AG10803 (cell line): ENCODE results near the gene ANKK1.
A peak's percentile ranks its signal among the peaks of the same experiment; 100 is the strongest.

Source experiments
- DNase-seq: peaks from one replicate; pipeline ENCODE4 v3.0.0; 2010; ENCODE audit warnings: low read depth
- H3K4me3 ChIP-seq: 2 replicates; pipeline ENCODE4 v1.5.1; 2011; ENCODE audit warnings: mild to moderate bottlenecking, low read length, control low read depth
- TF ChIP-seq, protein P1 (sequence below): conservative IDR thresholded peaks from 2 replicates; pipeline ENCODE4 v1.5.1; 2011; ENCODE audit warnings: mild to moderate bottlenecking, low read length, control low read depth, inconsistent platforms

ANKK1 gene

DNA sequence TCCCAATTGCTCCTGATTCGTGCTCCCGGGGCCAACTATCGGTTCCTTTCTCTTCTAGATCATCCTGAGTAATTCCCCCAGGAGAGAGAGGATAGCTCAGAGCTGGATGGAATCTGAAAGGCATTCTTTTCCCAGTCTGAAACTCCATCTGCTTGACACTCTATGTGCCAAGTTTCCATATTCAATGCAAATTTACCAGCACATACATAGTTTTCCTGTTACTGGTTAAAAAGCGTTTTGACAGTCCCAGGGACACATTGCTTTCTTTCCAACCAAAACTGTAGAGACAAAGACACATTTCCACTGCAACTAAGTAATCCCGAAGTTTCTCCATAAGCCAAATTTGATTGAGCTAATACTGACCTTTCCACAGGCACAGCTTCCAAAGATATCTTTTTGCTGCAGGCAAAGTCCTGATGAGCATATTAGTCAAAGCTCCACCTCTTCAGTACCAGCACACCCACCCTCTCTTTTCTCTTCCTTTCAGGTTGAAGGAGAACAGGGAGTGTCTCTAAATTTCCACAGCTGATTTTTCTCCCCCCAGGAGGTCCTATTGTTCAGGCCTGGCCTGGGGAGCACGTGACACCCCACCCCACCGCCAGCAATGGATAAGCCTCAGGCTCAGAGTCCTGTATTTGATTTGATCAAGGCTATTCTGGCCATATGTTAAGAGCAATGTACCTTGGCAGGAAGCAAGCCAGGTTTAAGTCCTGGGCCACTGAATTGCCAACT is 9.7 kb upstream of the ANKK1 start:
- TF ChIP-seq, protein P1, sequence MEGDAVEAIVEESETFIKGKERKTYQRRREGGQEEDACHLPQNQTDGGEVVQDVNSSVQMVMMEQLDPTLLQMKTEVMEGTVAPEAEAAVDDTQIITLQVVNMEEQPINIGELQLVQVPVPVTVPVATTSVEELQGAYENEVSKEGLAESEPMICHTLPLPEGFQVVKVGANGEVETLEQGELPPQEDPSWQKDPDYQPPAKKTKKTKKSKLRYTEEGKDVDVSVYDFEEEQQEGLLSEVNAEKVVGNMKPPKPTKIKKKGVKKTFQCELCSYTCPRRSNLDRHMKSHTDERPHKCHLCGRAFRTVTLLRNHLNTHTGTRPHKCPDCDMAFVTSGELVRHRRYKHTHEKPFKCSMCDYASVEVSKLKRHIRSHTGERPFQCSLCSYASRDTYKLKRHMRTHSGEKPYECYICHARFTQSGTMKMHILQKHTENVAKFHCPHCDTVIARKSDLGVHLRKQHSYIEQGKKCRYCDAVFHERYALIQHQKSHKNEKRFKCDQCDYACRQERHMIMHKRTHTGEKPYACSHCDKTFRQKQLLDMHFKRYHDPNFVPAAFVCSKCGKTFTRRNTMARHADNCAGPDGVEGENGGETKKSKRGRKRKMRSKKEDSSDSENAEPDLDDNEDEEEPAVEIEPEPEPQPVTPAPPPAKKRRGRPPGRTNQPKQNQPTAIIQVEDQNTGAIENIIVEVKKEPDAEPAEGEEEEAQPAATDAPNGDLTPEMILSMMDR = no peak
- peak; percentile 50 for DNase-seq
- no peak overlapping the region for H3K4me3 ChIP-seq

DNA sequence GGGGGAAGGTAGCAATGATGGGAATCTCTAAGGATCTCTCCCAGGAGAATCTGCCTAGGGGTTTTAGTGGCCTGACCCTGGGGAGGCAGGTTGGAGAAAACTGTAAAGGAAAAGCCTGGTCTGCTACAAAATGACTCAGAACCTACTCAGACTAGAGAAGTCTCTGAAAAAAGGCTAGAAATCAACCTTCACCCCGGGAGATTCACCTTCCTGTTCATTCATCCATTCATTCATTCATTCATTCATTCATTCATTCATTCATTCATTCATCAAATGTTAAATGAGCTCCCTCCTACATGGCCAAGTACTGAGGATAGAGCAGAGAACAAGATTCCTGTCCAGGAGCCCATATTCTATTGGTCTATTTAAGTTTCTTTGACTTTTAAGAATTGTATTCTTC is 8.9 kb upstream of the ANKK1 start:
- DNase-seq = no peak
- TF ChIP-seq, protein P1 = no peak
- H3K4me3 ChIP-seq = no peak overlapping the region

DNA sequence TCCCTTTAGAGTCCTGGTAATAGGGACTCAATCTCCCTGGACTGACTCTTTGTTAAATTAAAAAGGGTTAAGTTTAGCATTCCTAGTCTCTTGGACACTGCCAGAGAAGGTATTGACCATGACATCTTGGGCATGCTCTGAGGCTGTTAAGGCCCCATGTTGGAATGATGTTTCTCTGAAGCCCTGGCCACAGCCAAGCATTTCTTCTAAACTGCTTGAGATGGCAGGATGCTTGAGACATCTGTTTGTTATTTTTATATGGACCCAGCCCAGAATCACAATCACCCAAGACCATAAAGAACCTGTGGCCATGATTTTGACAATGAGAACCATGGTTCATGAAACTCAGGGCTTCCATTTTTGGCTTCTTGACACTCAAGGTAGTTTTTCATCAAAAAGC is 5.5 kb upstream of the ANKK1 start:
- TF ChIP-seq, protein P1 = no peak
- DNase-seq = peak; percentile 48
- no peak overlapping the region for H3K4me3 ChIP-seq

DNA sequence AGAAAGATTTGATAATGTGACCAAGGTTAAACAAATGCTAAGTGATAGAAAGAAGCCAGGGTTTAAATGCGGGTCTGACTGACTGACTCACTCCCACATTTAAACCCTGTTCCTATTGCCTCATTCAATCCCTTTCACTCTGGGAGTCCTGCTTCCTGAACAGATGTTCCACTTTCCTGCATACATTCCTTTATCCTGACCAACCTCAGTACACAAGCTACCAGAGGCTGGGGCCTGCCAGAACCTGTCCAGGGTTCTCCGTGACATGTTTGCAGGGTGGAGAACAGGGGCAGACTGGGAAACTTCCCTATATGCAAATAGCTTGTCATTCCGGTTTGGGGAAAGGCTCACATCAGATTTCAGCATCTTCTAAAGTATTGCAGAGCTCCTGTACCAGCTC is 3.0 kb upstream of the ANKK1 start:
- DNase-seq = peak; percentile 86
- TF ChIP-seq, protein P1 = no peak
- H3K4me3 ChIP-seq = no peak overlapping the region

DNA sequence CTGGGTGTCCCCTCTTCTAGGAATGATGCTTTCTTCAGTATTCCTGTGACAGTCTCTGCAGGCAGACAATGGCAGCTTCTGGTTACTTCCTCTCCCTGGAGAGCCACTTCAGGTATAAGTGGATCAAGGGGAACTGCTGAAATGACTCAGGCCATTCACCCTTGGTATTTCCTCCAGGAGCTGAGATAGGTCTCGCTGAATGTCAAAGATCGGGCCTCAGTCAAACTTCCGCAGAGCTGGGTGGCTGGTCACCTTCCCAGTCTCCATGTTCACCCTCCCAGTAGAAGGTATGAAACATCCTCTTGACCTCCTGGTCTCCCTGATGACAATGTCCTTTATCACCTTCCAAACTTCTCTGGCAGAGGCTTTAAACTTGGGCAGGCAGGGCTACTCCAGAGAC is 1.8 kb upstream of the ANKK1 start:
- DNase-seq = no peak
- no peak overlapping the region for H3K4me3 ChIP-seq
- TF ChIP-seq, protein P1 = no peak

DNA sequence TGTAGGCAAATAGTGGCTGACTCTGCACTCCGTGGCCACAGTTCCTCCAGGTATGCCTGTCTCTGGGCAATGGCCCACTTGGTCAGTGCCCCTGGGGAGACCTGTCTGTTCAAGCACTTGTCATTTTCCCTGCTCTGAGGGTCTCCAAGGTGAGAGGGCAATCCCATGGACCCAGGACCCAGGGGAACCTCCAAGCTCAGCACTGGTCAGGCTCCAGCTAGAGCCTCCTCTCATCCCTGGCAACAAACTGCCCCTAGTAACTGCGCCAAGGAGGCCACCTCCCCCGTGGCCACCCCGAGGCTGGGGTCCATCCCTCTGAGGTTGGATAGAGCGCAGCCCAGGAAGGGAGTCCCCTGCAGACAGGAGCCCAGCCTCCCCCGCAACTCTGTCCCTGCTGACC is 713 bp upstream of the ANKK1 start:
- TF ChIP-seq, protein P1 = no peak
- H3K4me3 ChIP-seq = no peak overlapping the region
- no peak for DNase-seq

DNA sequence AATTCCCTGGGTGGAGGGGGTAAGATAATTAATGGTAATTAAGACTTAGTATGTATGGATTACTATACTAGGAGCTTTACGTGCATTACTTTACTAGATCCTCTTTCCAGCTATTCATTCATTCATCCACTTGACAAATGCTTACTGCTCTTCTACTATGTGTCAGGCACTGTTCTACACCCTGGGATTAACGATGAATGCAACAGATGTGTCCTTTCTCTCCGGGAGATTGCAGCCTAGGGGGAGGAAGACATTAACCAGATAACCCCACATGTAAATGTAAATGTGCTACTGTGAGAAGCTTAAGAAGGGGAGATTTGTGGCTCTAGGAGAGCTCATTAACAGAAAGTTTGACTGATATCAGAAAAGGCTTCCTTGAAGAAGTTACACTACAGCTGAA is 1.7 kb downstream of the ANKK1 start:
- TF ChIP-seq, protein P1 = no peak
- no peak for DNase-seq
- H3K4me3 ChIP-seq = no peak overlapping the region
